SK-N-MC (cell line): Measurements from ENCODE around the gene AQP9.

Source experiments
- DNase-seq: peaks from one replicate; pipeline ENCODE4 v3.0.0-alpha.2; 2011; ENCODE audit warnings: low read depth, low spot score
- H3K27ac ChIP-seq: fragments of 200-600 bp; sonication (generic); 2 replicates; pipeline ENCODE4 v1.5.1; 2016; ENCODE audit warnings: mixed run types
- H3K36me3 ChIP-seq: fragments of 200-600 bp; sonication (generic); 2 replicates; pipeline ENCODE4 v1.6.1; 2017; ENCODE audit warnings: antibody characterized with exemption, low read length, mixed read lengths; ENCODE audit not compliant: insufficient read depth
- H3K4me3 ChIP-seq: fragments of 200-600 bp; sonication (generic); 2 replicates; pipeline ENCODE4 v1.5.1; 2016
- H3K9ac ChIP-seq: fragments of 200-600 bp; sonication (generic); 2 replicates; pipeline ENCODE4 v1.8.0; 2017; ENCODE audit warnings: mixed run types, mixed read lengths; ENCODE audit not compliant: insufficient read length
- H3K9me3 ChIP-seq: fragments of 200-600 bp; sonication (generic); 2 replicates; pipeline ENCODE4 v1.6.1; 2017; ENCODE audit warnings: low read depth, mild to moderate bottlenecking, antibody characterized with exemption, low read length, moderate library complexity, mixed read lengths
- EZH2 ChIP-seq: fragments of 200-600 bp; sonication (generic); IDR thresholded peaks from one replicate; pipeline ENCODE4 v1.6.1; 2017; ENCODE audit warnings: antibody characterized with exemption
- FOXP2 ChIP-seq: optimal IDR thresholded peaks from 2 replicates; pipeline ENCODE3; 2011; ENCODE audit warnings: mild to moderate bottlenecking, moderate library complexity; ENCODE audit not compliant: insufficient read depth; ENCODE audit errors: extremely low read length, control extremely low read depth
- POLR2AphosphoS5 ChIP-seq: IDR thresholded peaks from 2 replicates; pipeline ENCODE4 v1.6.1; 2012; ENCODE audit warnings: mild to moderate bottlenecking, low read depth, low read length, borderline replicate concordance

The AQP9 gene

DNA sequence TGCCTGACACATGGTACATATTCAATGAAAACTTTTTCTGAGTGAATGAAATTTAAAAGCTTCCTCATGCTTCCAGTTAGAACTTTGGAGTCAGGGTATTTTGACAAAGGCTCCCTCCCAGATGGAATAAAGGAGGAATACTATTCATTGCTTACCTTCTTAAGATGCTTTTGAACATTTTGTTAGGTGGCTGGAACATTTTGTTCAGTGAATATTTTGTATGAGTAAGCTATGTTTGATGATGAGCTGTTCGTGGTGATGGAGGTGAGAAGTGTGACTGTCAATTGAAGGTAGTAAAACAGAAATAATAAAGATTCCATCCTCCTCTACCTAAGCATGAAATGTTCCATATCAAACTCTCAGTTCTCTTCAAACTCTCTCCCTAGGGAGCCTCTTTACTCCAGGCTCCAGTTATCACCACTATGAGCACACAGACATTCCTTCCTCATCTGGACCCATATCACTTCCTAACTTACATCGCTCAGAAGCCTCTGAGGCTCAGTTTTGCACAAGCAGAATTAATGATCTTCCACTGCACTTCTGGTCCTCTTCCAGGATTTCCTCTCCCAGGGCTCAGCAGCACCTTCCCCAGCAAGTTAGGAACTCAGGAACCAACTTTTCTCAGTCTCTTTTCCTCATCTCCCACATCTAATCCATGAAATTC is 2.5 kb upstream of the AQP9 start:
- no peak for DNase-seq
- Histone ChIP-seq H3K27ac (no peak overlapping the region), H3K9ac (no peak overlapping the region), H3K4me3 (no peak overlapping the region), H3K36me3 (no peaks in the 10 kb centered on the region), H3K9me3 (no peaks in the 10 kb centered on the region)
- TF ChIP-seq FOXP2 (no peak), EZH2 (no peak), POLR2AphosphoS5 (no peak)

DNA sequence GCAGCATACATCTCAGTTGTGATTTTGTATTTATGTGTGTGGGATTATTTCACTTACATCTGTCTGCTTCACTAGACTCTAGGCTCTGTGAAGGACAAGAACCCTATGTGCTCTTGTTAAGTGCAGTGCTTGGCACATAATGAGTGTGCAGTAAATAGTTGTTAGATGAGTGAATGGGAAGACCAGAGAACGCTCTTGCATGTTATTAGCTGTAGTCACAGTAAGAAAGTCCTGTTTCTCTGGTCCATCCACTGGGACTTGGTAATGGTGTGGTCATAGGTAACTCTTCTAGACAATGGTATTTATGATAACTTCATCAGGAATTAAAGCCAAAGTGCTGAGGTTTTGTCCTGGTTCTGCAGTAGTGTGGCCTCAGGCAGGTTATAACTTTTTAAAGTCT is 1.4 kb upstream of the AQP9 start:
- no peak overlapping the region for H3K27ac ChIP-seq
- H3K9me3 ChIP-seq: no peaks in the 10 kb centered on the region
- no peak for TF ChIP-seq FOXP2
- no peak for TF ChIP-seq POLR2AphosphoS5
- no peak for TF ChIP-seq EZH2

DNA sequence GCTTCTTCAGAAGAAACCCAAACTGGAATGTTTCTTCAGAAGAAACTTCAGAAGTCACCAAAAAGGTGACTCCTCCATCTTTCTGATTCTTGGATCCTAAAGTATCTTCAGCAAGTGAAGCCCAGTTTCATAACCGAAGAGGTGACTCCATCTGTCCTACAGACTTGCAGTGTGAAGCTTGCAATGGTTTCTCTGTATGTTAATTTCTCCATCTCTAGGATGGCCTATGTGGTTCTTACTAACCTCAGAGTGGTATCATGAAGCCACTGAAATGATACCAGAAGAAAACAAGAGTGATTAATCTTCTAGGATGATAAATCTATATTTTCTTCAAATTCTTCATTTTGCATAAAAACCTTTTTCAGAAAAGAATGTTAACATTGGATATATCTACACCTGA is 495 bp upstream of the AQP9 start:
- H3K4me3 ChIP-seq: no peak overlapping the region
- no peaks in the 10 kb centered on the region for H3K36me3 ChIP-seq
- no peak for TF ChIP-seq FOXP2
- no peak for TF ChIP-seq POLR2AphosphoS5
- no peak for TF ChIP-seq EZH2
- no peak overlapping the region for H3K9ac ChIP-seq
- no peak for DNase-seq
- H3K9me3 ChIP-seq: no peaks in the 10 kb centered on the region
- no peak overlapping the region for H3K27ac ChIP-seq

More for the DNA sequence above, 1.4 kb upstream of the AQP9 start:
- H3K4me3 ChIP-seq: no peak overlapping the region
- no peak overlapping the region for H3K9ac ChIP-seq
- H3K36me3 ChIP-seq: no peaks in the 10 kb centered on the region
- no peak for DNase-seq

DNA sequence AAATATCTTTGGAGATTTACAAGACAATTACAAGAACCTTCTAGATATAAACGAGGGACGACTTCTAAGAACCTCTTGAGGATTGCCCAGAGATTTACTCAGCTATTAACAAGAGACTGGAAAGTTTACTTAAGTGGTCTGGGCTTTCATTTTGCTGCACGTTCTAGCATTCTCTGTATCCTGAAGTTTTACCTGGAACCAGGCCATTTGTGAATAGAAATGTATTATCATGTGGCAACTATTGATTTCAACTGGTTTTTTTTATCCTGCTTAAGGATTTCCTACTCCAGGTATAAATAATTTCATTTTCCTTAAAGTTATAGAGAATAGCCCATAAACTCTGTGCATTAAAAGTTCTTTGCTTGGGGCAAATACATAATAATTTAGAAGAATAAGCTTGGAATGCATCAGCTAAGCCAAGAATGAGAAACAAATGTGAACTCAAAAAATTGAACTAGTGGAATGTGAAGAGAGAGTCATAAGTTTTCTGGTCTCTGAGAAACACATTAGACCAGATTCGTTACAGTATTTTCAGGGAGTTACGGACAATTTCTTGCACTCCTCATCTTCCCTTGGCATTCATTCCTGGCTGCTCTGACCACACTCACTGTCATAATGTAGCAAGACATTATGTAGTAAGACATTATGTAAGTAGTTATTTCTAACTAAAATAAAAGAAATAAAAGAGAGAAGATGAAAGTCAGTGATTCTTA is 1.3 kb downstream of the AQP9 start:
- H3K9me3 ChIP-seq: no peaks in the 10 kb centered on the region
- TF ChIP-seq EZH2 (no peak), POLR2AphosphoS5 (no peak), FOXP2 (no peak)
- H3K4me3 ChIP-seq: no peak overlapping the region
- no peak overlapping the region for H3K27ac ChIP-seq
- H3K9ac ChIP-seq: no peak overlapping the region
- DNase-seq: no peak
- H3K36me3 ChIP-seq: no peaks in the 10 kb centered on the region

DNA sequence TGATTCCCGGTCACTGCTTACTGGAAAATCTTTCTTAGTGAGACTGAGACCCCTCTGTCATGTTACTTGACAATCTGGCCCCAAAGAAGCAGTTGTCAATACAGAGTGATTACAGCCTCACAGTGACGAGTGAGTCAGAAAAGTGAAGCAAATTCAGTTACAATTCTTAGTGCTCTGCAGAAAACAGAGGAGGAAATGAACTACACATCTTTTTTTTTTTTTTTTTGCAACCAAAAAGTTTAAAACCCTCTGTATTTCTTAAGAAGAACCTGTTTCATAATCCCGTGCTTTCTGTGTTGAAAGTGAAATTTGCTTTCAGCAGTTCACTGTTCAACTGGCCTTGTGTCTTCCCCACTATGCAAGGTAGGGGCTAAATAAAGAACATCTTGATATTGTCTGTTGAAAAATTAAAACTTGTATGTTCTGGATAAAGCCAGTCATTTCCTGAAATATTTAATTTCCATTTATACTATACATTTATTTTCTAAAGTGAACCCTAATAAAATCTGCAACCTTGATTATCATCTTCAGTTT is 1.9 kb downstream of the AQP9 start:
- Histone ChIP-seq H3K9ac (no peak overlapping the region), H3K4me3 (no peak overlapping the region), H3K27ac (no peak overlapping the region), H3K9me3 (no peaks in the 10 kb centered on the region), H3K36me3 (no peaks in the 10 kb centered on the region)
- no peak for DNase-seq
- TF ChIP-seq FOXP2: no peak
- TF ChIP-seq EZH2: no peak
- TF ChIP-seq POLR2AphosphoS5: no peak

DNA sequence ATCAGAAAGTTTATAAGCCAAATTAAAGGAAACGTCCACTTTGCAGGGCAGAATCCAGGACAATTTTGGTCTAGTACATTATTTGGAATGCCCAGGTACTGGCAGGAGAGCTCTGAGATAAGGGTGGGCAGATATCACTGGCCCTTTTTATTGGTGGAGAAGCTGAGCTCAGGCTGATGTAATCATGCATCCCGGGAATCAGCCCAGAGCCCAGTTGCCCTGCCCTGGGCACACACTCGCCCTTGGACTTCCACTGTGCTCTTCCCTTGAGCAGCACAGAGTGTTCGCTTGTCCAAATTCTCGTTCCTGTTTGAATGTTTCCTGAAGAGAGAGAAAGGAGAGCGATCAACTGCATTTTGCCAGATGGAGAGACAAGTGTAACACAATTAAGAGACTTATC is 3.7 kb downstream of the AQP9 start:
- Histone ChIP-seq H3K27ac (no peak overlapping the region), H3K4me3 (no peak overlapping the region), H3K9me3 (no peaks in the 10 kb centered on the region), H3K9ac (no peak overlapping the region), H3K36me3 (no peaks in the 10 kb centered on the region)
- no peak for DNase-seq
- TF ChIP-seq POLR2AphosphoS5 (no peak), EZH2 (no peak), FOXP2 (no peak)

DNA sequence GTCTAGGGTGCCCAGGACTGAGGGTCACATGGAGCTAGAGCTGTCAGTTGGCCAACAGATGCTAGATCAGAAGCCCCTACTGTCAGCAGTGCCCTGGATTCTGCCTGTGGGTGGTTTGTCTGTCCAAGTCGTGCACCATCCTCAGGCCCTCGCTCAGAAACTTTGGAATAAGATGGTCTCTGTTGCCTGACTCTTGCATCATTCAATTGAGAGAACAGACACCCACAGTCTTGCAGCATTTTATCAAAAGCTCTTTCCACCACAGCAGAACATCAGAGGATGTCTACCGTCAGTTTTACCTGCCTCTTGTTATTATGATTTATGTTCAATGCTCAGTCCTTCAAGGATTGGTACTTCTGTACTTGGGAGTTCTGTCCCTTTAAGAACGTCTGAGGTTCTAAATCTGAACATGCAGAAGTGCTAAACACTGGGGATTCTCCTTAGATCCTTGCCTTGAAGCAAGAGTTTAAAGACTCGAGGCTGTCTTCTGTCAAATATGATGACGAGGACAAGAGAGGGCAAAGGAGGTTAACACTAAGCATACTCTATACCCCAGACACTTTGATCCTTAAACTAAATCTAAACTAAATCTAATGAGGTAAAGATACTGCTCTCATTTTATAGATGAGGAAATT is 4.8 kb downstream of the AQP9 start:
- Histone ChIP-seq H3K27ac (no peak overlapping the region), H3K9me3 (no peaks in the 10 kb centered on the region), H3K4me3 (no peak overlapping the region), H3K9ac (no peak overlapping the region), H3K36me3 (no peaks in the 10 kb centered on the region)
- no peak for TF ChIP-seq EZH2
- TF ChIP-seq POLR2AphosphoS5: no peak
- TF ChIP-seq FOXP2: no peak
- DNase-seq: no peak

DNA sequence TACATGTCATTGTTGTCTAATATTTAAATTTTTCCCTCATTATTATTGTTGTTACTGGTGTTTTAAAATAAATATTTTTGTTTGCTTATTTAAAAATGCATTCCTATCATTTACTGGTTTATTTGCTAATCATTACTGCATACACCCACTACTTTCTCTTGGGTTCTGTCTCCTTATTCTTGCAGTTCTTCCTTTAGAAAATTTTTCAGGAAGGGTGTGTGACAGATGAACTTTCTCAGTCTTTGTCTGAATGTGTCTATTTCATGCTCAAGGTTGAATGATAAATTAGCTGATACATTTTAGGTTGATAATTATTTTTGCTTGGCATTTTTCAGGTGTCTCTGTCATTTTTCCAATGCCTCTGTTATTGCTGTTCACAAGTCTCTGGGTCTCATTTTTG is 7.4 kb downstream of the AQP9 start:
- DNase-seq: no peak
- H3K4me3 ChIP-seq: no peak overlapping the region
- H3K27ac ChIP-seq: no peak overlapping the region
- H3K36me3 ChIP-seq: no peaks in the 10 kb centered on the region
- no peaks in the 10 kb centered on the region for H3K9me3 ChIP-seq
- no peak overlapping the region for H3K9ac ChIP-seq
- TF ChIP-seq EZH2: no peak
- no peak for TF ChIP-seq FOXP2
- no peak for TF ChIP-seq POLR2AphosphoS5
